Activated CD8-positive, alpha-beta memory T cell treated with anti-CD3 and anti-CD28 coated beads for 24 hours (primary cell): ENCODE measurements around the gene CLASP2.
"Not testable (repeated sequence)": the region's sequence is repeated elsewhere in the genome, so short reads cannot be mapped to it uniquely, and the experiment has no call there.

Experiments used
- DNase-seq: peaks from one replicate; pipeline ENCODE4 v3.0.0-alpha.2; 2020

CLASP2 gene

DNA sequence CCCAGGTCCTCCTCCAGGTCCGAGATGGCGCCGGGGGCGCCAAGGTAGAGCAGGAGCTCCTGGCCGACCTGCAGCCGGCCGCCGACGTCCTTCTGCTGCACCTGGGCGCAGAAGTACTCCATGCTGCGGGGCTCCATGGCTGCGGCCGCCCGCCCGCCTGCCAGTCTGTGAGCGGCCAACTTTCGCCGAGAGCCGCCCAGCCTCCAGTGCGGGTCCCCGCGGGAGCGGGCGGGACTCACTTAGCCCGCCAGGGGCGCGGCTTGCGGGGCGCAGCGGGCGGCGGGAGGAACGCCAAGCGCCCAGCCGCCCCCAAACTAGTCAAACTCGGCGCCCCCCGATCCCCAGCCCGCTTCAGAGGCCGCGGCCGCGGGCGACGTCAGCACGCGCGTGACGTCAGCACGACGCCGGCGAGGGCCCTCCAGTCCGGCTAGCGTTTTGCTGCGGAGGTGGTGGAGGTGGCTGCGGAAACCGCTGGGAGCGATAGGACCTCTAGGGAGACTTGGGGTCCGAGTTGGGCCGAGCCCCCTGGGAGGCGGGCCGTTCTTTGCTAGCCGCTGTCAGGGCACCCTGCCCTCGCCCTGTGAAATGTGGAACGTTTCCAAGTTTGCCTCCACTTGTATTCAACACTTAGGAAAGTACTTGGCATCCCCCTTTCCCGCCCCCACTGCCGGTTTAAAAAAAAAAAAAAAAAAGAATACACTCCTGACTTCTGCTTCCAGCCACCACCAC lies at the start of gene CLASP2:
CLASP2 (minus strand) TSS at position 389 of the 729 bp plus-strand sequence; CDS start at position 137, 252 bp downstream.
- DNase-seq = peak; percentile 93

DNA sequence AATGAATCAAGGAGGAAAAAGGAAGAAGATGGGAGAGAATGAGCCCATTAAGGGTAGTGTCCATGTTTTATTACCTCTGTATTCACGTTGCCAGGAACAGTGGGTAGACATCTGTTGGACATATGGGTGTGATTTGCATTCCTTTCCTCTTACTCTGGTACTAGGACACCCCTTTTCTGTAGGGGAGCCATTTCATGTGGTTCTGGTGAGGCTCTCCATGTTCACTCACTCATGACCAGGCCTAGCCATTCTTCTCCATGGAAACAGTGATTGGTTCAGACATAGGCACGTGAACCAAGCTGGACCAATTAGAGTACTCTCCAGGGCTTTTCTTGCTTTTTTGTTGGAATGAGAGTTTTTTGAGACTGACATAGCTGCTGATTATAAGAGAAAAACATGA lies 40.8 kb upstream of the CLASP2 start:
- DNase-seq = no peak

DNA sequence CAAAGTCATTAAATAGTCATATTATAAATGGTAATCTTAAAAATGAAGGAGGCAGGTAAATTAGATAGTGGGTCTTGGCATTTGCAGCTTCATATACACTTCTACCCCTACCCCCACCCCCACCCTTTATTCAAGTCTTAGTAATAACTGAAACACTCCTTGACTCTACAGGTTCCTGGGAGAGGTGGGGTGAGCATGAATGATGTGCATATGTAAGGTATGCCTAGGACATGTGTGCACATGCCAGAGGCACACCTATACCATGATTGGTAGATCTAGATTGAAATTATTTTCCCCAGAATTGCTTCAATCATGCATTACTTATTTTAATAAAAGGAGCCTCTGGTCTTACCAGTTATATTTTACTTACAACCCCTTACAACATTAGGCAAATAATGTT lies 40.2 kb upstream of the CLASP2 start:
- DNase-seq = no peak

DNA sequence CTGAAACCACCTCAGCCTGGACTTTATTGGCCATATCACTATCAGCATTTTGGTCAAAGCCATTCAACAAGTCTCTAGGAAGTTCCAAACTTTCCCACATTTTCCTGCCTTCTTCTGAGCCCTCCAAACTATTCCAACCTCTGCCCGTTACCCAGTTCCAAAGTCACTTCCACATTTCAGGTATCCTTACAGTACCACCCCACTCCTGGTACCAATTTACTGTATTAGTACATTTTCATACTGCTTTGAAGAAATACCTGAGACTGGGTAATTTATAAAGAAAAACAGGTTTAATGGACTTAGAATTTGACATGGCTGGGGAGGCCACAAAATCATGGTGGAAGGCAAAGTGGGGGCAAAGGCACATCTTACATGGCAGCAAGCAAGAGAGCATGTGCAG lies 36.3 kb upstream of the CLASP2 start:
- not testable (repeated sequence) for DNase-seq

DNA sequence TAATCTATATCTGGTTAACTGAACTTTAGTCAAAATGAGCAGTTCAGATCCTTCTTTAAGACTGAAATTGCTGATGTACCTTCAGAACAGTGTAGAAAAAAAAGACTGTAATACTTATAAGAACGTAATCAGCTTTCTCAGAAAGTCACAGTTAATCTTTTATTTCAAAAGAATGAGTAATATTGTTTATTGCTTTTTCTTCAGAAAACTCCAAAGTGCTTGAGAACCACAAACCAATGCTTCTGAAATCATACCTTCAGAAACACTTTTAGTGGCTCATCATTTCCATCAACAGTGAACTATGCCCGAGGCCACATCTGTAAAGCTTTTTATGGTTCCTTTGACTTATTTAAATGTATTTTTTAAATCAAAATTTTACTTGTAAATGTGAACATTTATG lies 33.3 kb upstream of the CLASP2 start:
- no peak for DNase-seq

DNA sequence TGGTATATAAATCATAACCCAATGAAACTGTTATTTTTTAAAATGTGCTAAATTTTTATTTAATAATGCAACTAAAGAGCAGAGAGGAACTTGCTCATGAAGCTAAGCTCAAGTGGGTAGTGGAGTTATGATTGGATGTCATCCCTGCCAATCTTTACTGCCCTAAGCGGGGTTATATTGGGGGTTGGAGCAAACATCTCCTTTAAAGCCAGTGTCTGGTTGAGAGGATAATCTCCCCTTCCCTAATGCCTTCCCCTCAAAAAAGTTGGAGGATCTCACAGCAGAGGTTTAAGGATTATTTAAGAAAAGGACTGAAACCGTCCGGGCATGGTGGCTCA lies 32.1 kb upstream of the CLASP2 start:
- no peak for DNase-seq

DNA sequence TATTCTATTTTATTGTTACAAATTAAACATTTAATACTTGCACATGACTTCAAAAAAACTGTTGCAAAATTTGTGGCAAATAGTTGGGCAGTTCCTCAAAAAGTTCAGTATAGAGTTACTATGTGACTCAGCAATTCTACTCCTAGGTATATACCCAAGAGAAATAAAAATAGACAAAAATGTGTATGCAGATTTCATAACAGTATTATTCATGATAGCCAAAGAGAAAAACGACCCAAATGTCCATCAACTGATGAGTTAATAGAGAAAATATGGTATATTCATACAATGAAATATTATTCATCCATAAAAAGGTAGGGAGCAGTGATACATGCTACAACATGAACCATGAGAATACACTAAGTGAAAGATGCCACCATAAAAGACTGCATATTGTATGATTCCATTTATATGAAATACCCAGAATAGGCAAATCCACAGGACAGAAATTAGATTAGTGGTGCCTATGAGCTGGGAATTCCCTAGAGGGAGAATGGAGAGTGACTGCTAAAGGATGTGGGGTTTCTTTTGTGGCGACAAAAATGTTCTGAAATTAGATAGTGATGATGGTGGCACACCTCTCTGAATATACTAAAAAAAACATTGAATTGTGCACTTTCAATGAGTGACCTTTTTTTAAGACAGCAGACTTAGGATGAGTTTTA lies 31.6 kb upstream of the CLASP2 start:
- no peak for DNase-seq

DNA sequence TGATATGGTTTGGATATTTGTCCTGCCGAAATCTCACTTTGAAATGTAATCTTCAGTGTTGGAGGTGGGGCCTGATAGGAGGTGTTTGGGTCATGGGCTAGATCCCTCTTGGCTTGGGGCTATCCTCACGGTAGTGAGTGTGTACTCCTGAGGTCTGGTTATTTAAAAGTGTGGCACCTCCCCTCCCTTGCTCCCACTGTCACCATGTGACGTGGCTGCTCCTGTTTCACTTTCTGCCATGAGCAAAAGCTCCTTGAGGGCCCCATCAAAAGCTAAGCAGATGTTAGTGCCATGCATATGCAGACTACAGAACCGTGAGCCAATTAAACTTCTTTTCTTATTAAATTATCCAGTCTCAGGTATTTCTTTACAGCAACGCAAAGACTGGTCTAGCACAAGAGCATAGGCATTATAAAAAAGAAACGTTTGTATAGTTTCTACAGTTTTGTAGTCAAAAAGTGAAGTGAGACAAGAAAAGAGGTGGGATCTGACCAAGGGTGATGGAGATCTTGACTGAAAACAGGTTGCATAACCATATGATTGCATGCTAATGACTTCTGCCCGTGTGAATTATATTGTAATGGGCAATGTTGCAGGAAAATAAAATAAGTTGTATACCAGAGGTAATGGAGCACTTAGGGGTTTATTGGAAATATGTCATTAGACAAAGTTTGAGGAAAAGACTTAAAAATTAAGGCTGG lies 28.5 kb upstream of the CLASP2 start:
- no peak for DNase-seq

DNA sequence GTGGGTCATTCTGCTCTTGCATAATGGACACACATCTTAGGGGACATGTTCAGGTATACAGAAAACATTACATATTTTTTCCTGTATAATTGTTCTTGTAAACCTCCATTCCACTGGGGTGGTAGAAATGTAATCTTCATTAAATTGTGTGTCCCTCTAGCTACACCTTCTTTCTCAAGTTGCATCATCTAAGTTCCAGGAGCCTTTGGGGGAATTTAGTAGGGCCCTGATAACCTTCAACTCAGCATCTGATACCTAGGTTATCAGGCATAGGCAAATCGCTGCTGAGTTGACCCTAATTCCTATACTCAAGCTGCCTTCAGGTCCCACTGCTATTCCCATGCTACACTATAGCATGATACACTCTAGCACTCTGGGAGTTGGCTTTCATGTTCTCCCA lies 19.1 kb upstream of the CLASP2 start:
- no peak for DNase-seq

DNA sequence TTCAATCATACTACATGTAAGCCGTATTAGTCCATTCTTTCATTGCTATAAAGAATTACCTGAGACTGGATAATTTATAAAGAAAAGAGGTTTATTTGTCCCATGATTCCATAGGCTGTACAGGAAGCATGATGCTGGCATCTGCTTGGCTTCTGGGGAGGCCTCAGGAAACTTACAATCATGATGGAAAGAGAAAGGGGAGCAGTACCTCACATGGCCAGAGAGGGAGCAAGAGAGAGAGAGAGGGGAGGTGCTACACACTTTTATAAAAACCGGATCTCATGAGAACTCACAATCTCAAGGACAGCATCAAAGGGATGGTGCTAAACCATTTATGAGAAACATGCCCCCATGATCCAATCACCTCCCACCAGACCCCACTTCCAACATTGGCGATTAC lies 14.3 kb upstream of the CLASP2 start:
- no peak for DNase-seq

DNA sequence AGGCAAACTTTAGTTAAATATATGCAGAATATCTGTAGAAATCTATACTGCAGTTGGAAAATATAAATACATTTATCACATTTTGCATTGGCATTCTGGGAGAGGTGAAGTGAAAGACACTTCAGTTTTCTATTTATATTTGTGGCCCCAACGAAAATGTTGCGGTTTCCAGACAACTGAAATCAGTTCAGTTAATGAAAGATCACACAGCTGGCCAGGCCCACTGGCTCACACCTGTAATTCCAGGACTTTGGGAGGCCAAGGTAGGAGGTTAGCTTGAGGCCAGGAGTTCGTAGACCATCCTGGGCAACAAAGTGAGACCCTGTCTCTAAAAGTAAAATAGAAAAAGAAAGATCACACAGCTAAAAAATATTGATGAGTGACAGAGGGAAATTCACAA lies 11.9 kb upstream of the CLASP2 start:
- DNase-seq = no peak

DNA sequence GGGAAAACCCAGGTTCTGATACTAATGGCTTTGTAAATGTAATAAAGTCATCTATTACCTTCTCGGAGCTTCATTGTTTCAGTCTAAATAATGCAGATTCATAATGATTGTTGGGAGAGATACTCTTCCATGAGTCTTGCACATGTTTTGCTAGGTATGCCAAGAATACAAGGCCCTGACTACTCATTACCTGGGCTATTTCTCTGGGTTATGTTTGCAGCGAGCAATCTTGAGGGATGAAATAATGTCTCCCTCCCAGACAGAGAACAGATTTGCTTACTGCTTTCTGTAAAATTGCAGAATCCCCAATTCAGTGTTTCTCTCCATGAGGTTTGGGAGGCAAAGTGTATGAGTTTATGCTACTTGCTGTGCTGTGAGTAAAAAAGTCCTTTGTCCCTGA lies 6.2 kb upstream of the CLASP2 start:
- no peak for DNase-seq

DNA sequence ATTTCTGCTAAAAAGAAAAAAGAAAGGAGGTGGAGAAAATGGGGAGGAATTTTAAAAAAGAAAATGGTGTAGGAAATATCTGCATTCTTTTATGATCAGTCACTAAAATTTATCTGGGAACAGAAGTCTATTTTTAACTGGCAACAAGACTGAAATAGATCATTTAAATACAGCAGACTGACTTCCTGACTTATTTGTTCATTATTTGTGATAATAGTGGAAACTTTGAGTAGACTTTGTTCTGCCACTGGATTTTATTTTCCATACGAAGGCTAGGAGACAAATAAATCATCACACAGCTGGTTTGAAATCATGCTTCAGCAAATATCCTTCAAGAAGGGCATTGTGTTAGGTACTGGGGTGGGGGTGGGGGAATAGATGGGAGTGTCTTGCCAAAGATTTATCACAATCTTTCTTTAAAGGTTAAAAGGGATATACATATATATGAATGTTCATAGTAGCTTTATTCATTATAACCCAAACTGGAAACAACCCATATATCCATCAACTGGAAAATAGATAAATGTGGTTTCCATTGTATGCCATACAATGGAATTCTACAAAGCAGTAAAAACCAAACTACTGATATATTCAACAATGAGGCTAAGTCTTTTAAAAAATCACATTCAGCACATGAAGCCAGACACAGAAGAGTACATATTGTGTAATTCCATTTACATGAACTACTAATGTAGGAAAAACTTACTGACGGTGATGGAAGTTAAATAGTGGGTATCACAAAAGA lies 4.7 kb upstream of the CLASP2 start:
- DNase-seq = no peak

DNA sequence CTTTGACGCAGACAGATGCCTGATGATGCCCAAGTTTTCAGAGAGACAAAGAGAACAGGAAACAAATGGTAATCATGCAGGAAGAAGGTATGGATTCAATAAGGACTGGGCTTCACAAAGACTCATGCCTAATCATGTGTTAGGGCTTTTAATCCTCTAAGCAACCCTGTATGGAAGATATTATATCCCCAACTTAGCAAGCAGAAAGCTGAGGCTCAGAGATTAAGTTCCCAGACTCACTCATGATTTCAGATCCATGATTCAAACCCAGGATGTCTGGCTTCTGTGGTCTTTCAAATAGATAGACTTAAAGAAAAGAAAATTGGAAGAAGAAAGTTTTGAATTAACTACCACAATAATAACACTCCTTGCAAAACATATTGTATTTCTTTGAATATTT lies 4.1 kb upstream of the CLASP2 start:
- DNase-seq = no peak

DNA sequence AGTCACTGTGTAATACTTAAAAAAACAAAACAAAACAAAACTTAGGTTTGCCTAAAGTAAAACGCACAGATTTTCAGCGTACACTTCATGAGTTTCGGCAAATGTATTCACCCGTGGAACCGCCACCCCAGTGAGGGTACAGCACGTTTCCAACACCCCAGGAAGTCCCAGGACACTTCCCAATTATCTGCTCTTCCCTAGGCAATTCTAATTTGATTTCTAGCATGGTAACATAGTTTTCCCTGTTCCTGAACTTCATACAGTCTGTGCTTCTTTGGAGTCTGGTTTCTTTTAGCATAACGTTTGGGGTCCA lies 497 bp upstream of the CLASP2 start:
- no peak for DNase-seq

DNA sequence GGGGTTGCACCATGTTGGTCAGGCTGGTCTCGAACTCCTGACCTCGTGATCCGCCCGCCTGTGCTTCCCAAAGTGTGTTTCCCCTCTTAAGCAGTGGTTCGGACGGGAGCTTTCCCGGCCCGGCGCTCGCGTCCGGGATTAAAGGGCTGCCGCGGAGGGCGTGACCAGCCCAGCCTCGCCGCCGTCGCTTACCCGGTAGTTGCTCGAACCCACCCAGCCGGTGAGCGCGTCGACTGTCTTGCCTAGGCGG lies 513 bp downstream of the CLASP2 start:
- DNase-seq = no peak

DNA sequence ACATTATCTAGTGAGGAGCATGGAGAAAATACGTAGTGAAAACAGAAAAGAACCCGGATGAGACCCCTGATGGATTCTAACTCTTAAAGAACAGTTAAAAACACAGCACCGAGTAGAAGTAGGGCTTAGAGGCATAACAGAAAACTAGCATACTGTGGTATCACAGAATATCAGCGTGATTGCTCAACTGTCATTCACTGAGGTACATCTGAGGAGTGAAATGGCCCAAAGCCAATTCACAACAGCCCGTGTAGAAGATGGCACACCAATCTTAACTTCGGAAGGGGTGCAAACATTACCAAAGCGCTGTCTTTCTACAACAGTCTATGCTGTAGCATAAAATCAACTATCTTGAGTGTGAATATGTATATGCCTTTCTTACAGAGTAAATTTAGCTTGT lies 1.8 kb downstream of the CLASP2 start:
- DNase-seq = no peak

DNA sequence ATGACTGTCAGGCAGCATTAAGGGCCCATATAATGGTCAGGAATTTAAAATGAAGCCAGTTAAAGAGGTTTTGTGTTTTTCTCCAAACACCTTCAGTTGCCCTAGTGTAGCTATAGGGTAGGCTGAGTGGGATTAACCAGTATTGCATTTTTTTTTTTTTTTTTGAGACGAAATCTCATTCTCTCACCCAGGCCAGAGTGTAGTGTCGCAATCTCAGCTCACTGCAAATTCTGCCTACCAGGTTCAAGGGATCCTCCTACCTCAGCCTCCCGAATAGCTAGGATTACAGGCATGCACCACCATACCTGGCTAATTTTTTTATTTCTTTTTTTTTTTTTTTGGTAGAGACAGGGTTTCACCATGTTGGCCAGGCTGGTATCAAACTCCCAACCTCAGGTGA lies 7.0 kb downstream of the CLASP2 start:
- no peak for DNase-seq

DNA sequence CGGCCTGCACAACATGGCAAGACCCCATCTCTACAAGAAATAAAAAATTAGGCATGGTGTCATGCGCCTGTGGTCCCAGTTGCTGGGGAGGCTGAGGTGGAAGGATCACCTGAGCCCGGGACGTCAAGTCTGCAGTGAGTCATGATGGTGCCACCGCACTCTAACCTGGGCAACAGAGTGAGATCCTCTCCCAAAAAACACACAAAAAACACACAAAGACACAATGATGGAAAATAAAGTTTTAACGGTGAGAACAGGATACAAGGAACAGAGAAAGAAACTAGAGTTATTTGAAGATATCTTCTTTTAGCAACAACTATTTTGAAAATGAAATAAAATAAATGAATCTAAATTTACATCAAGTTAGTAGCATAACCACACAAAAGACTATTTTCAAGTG lies 12.0 kb downstream of the CLASP2 start:
- no peak for DNase-seq

DNA sequence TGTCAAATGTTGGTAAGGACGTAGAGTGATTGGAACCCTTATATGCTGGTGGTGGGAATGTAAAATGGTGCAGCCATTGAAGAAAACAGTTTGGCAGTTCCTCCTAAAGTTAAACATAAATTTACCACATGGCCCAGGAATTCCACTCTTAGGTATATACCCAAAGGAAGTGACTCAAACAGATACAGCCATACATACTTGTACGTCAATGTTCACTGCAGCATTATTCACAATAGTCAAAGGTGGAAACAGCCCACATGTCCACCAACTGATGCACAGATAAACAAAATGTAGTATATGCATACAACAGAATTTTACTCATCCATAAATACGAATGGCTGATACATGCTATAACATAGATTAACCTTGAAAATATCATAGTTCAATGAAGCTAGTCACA lies 13.2 kb downstream of the CLASP2 start:
- no peak for DNase-seq

DNA sequence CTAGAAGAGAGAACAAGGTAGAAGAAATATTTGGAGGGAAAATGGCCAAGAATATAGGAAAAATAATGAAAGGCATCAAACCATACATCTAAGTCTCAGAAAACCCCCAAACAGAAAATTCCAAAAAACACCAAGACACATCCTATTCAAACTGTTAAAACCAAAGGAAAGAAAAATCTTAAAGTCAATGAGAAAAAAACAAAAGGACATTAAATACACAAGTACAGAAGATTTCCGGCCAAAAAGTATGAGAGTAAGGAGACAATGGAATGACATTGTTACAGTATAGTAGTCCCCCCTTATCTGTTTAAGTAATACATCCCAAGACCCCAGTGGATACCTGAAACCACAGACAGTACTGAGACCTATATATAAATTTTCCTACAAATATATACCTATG lies 18.8 kb downstream of the CLASP2 start:
- DNase-seq = no peak

DNA sequence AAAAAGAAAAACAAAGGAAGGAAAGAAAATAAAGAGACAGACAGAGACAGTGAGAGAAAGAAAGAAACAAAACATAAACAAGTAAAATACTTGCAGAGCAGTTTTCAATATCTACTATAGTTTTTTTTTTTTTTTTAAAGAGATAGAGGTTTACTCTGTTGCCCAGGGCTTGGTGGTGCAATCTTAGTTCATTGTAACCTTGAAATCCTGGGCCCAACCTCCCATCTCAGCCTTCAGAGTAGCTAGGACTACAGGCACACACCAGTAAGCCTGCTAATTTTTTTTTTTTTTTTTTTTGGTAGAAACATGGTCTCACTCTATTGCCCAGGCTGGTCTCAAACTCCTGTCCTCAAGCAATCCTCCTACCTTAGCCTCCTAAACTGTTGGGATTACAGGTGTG lies 23.1 kb downstream of the CLASP2 start:
- no peak for DNase-seq

DNA sequence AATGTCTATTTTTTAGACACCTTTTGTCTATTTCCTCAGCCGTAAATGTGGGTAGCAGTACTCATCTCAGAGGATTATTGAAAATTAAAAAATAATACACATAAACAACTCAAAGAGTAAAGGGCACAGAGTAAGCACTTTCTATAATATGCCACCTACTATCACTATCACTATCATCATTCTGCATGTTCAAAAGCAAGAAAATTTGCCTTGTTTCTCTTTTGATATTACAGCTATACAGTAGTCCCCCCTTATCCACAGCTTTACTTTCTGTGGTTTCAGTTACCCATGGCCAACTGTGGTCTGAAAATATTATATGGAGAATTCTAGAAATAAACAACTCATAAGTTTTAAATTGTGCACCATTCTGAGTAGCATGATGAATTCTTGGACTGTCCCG lies 27.7 kb downstream of the CLASP2 start:
- DNase-seq = no peak

DNA sequence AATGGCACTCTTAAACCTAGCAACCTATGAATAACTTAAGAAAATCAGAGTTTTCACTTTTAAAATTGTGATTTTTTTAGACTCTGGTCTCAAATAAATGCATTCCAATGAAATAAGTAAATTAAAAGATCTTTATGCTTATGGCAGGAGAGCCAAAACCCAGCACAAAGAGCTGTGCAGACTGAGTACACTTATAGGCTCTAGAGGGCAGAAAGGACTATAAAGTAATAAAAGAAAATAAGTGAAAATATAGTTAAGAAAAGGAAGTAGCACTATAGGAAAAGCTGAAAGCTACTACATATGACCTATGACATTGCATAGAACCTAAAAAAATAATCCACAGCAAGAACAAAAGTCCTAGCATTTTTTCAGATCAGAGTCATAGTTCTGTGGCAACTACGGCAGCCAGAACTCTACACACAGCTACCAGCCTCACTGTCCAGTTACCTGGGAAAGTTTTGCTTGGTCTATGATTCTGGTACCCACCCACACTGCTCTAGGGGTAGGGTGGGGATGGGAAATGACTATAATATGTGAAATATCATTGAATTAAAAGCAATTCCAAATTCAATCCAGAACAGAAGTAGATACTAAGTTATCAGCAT lies 30.5 kb downstream of the CLASP2 start:
- no peak for DNase-seq
